GM12878 (cell line): ENCODE measurements around the gene SLC35A1.

Source experiments
- BACH1 ChIP-seq: fragments of 450-650 bp; IDR thresholded peaks from 2 replicates; pipeline ENCODE4 v1.6.1; 2017; ENCODE audit warnings: mild to moderate bottlenecking, borderline replicate concordance
- BCL11A ChIP-seq: IDR thresholded peaks from 2 replicates; pipeline ENCODE4 v1.6.1; 2011; ENCODE audit warnings: low read depth, low read length
- CTCF ChIP-seq, 3 experiments: IDR thresholded peaks in 2 of 3; conservative IDR thresholded peaks in 1 of 3; 2 replicates each; pipeline ENCODE4 v1.5.1; 2011; ENCODE audit warnings: low read depth in 3 of 3, low read length in 3 of 3, mild to moderate bottlenecking in 3 of 3, control low read depth in 2 of 3, moderate library complexity in 2 of 3, inconsistent platforms in 1 of 3, mixed read lengths in 1 of 3; ENCODE audit not compliant: control insufficient read depth in 2 of 3, insufficient read depth in 1 of 3; ENCODE audit errors: extremely low read depth in 1 of 3
- CUX1 ChIP-seq: IDR thresholded peaks from 2 replicates; pipeline ENCODE4 v1.6.1; 2012; ENCODE audit warnings: improper control_type of control experiment, low read depth, low read length; ENCODE audit not compliant: insufficient replicate concordance
- E2F8 ChIP-seq: fragments of 450-650 bp; IDR thresholded peaks from 2 replicates; pipeline ENCODE4 v1.6.1; 2018; ENCODE audit warnings: mild to moderate bottlenecking, low read depth, moderate library complexity; ENCODE audit not compliant: partially characterized antibody
- EGR1 ChIP-seq, 2 experiments: IDR thresholded peaks; 1 replicate in 1 of 2; 2 replicates in 1 of 2; pipeline ENCODE4 v1.6.1; 2011 to 2012; ENCODE audit warnings: low read depth in 2 of 2, low read length in 2 of 2, borderline replicate concordance in 1 of 2, mild to moderate bottlenecking in 1 of 2, moderate library complexity in 1 of 2
- NR2F1 ChIP-seq: fragments of 450-650 bp; conservative IDR thresholded peaks from 2 replicates; pipeline ENCODE4 v1.6.1; 2017; ENCODE audit warnings: mild to moderate bottlenecking
- TARDBP ChIP-seq: IDR thresholded peaks from 2 replicates; pipeline ENCODE4 v1.6.1; 2016; ENCODE audit warnings: borderline replicate concordance
- ZNF207 ChIP-seq: fragments of 450-650 bp; IDR thresholded peaks from 2 replicates; pipeline ENCODE4 v1.6.1; 2014; ENCODE audit warnings: antibody characterized with exemption, mild to moderate bottlenecking, borderline replicate concordance

GRCh38 chr6:87504441-87504840, 31.7 kb downstream of the SLC35A1 start:
- no peak for TF ChIP-seq BCL11A
- TF ChIP-seq NR2F1 = no peak
- no peak for TF ChIP-seq BACH1
- no peak for TF ChIP-seq CTCF (IDR thresholded peaks at IDR 0.05 in 2 of 3, conservative IDR thresholded peaks at IDR 0.05 in 1 of 3; ENCODE audit: control insufficient read depth in 2 of 3, extremely low read depth in 1 of 3, insufficient read depth in 1 of 3, low read depth in 3 of 3, low read length in 3 of 3)
- no peak for TF ChIP-seq TARDBP
- no peak for TF ChIP-seq ZNF207
- no peak for TF ChIP-seq CUX1
- no peak for TF ChIP-seq E2F8
- TF ChIP-seq EGR1 (IDR thresholded peaks at IDR 0.05; ENCODE audit: borderline replicate concordance in 1 of 2, low read depth in 2 of 2, low read length in 2 of 2) = no peak
